ENCODE results near the gene TAF10. TPM values are rescaled to one million over a fixed set of nuclear protein-coding genes. Genes with fewer than 3 reads are reported as not detected.

TAF10 gene
- total RNA-seq, 2 experiments from 2014 or later, result 154 to 164 TPM

- Mint-ChIP-seq H3K9me3 (no peaks in the 10 kb centered on the region), H3K4me1 (ENCODE audit: low read depth) (peaks cover 12% of the 10 kb centered on the region), H3K27me3 (no peaks in the 10 kb centered on the region), H3K36me3 (ENCODE audit: low read depth) (no peaks in the 10 kb centered on the region), H3K27ac (peak overlapping the region; percentile 56), H3K4me3 (peak overlapping the region; percentile 84)
- Histone ChIP-seq H3K4me3 (ENCODE audit: low read length) (no peak overlapping the region), H3K36me3 (ENCODE audit: insufficient read depth, low read length) (no peaks in the 10 kb centered on the region), H3K4me1 (ENCODE audit: insufficient read depth, low read length) (peaks cover 27% of the 10 kb centered on the region), H3K27me3 (ENCODE audit: control insufficient read depth in 1 of 2, insufficient read depth in 2 of 2, low read length in 2 of 2) (no peaks in the 10 kb centered on the region), H3K9me3 (ENCODE audit: control insufficient read depth in 1 of 2, insufficient read depth in 1 of 2, low read length in 2 of 2) (no peaks in the 10 kb centered on the region), H3K27ac (ENCODE audit: low read depth in 1 of 2, low read length in 2 of 2) (no peak overlapping the region)
- intact Hi-C loops (cut with DNase I, micrococcal nuclease), result no loop called here
- POLR2A ChIA-PET, result interaction anchor here (0.7 to 1.5 kb wide), 5 partner anchors 9 to 44 kb away, joined by 3 to 12 read pairs (median 4); partner anchors contain the start of gene MRPL17
- DNase-seq (no peak), ATAC-seq (ENCODE audit: poor library complexity) (no peak)
- TF ChIP-seq CTCF (IDR thresholded peaks at IDR 0.05), result no peak
- CTCF ChIA-PET, result interaction anchor here (1.0 to 1.5 kb wide), 3 partner anchors 10 to 53 kb away, joined by 3 to 4 read pairs (median 4); partner anchors contain the start of gene MRPL17
Measured at GRCh38 chr11:6657346-6657745, 45.3 kb upstream of the TAF10 start.

- ATAC-seq (ENCODE audit: poor library complexity), result no peak
- Histone ChIP-seq H3K9me3 (ENCODE audit: control insufficient read depth in 1 of 2, insufficient read depth in 1 of 2, low read length in 2 of 2) (no peaks in the 10 kb centered on the region), H3K27me3 (ENCODE audit: control insufficient read depth in 1 of 2, insufficient read depth in 2 of 2, low read length in 2 of 2) (no peaks in the 10 kb centered on the region), H3K36me3 (ENCODE audit: insufficient read depth, low read length) (no peaks in the 10 kb centered on the region), H3K4me3 (ENCODE audit: low read length) (no peak overlapping the region), H3K4me1 (ENCODE audit: insufficient read depth, low read length) (peaks cover 27% of the 10 kb centered on the region), H3K27ac (ENCODE audit: low read depth in 1 of 2, low read length in 2 of 2) (no peak overlapping the region)
- POLR2A ChIA-PET, result interaction anchor here (0.7 to 1.5 kb wide), 4 partner anchors 10 to 44 kb away, joined by 3 to 12 read pairs (median 4); partner anchors contain the start of gene MRPL17
- CTCF ChIA-PET, result interaction anchor here (1.5 kb wide), 1 partner anchor 26 kb away, joined by 4 read pairs; the partner anchor contains the start of gene MRPL17
- DNase-seq, result no peak
- Mint-ChIP-seq H3K27me3 (no peaks in the 10 kb centered on the region), H3K4me3 (peak overlapping the region; percentile 84), H3K4me1 (ENCODE audit: low read depth) (peaks cover 12% of the 10 kb centered on the region), H3K9me3 (no peaks in the 10 kb centered on the region), H3K27ac (peak overlapping the region; percentile 56), H3K36me3 (ENCODE audit: low read depth) (no peaks in the 10 kb centered on the region)
- intact Hi-C loops (cut with DNase I, micrococcal nuclease), result no loop called here
- TF ChIP-seq CTCF (IDR thresholded peaks at IDR 0.05), result no peak
Measured at GRCh38 chr11:6656936-6657335, 44.9 kb upstream of the TAF10 start.

GRCh38 chr11:6656584-6656915 is 44.5 kb upstream of the TAF10 start:
- no peaks in the 10 kb centered on the region for H3K9me3 Mint-ChIP-seq
- no peaks in the 10 kb centered on the region for H3K27me3 ChIP-seq (ENCODE audit: control insufficient read depth in 1 of 2, insufficient read depth in 2 of 2, low read length in 2 of 2)
- no peaks in the 10 kb centered on the region for H3K36me3 ChIP-seq (ENCODE audit: insufficient read depth, low read length)
- intact Hi-C loops (cut with DNase I, micrococcal nuclease), result no loop called here
- peak overlapping the region; percentile 56 for H3K27ac Mint-ChIP-seq
- DNase-seq (no peak), ATAC-seq (ENCODE audit: poor library complexity) (no peak)
- no peaks in the 10 kb centered on the region for H3K27me3 Mint-ChIP-seq
- H3K27ac ChIP-seq (ENCODE audit: low read depth in 1 of 2, low read length in 2 of 2), result no peak overlapping the region
- TF ChIP-seq CTCF (IDR thresholded peaks at IDR 0.05), result no peak
- H3K4me3 ChIP-seq (ENCODE audit: low read length), result no peak overlapping the region
- H3K36me3 Mint-ChIP-seq (ENCODE audit: low read depth), result no peaks in the 10 kb centered on the region
- CTCF ChIA-PET, result interaction anchor here (1.5 kb wide), 1 partner anchor 27 kb away, joined by 4 read pairs; the partner anchor contains the start of gene MRPL17
- POLR2A ChIA-PET, result interaction anchor here (0.9 to 2.2 kb wide), 3 partner anchors 9 to 44 kb away, joined by 3 to 12 read pairs (median 10); partner anchors contain the start of gene TAF10
- peaks cover 12% of the 10 kb centered on the region for H3K4me1 Mint-ChIP-seq (ENCODE audit: low read depth)
- H3K4me1 ChIP-seq (ENCODE audit: insufficient read depth, low read length), result peaks cover 27% of the 10 kb centered on the region
- H3K4me3 Mint-ChIP-seq, result peak overlapping the region; percentile 84
- H3K9me3 ChIP-seq (ENCODE audit: control insufficient read depth in 1 of 2, insufficient read depth in 1 of 2, low read length in 2 of 2), result no peaks in the 10 kb centered on the region

Measured in CD4-positive, alpha-beta T cell (primary cell).